ENCODE results near the gene TNPO1.
"Not testable (repeated sequence)": the region's sequence is repeated elsewhere in the genome, so short reads cannot be mapped to it uniquely, and the experiment has no call there.

The TNPO1 gene

GRCh38 chr5:72790186-72790585, 26.3 kb upstream of the TNPO1 start:
- no peak overlapping the region for H3K27ac ChIP-seq (ENCODE audit: low read depth in 2 of 2, low read length in 2 of 2)

GRCh38 chr5:72792662-72793061, 23.8 kb upstream of the TNPO1 start:
- H3K27ac ChIP-seq (ENCODE audit: low read depth in 2 of 2, low read length in 2 of 2); H3K27me3 ChIP-seq (ENCODE audit: control insufficient read depth in 2 of 2, insufficient read depth in 2 of 2, low read length in 2 of 2); H3K4me3 ChIP-seq (ENCODE audit: low read length in 2 of 2); H3K36me3 ChIP-seq (ENCODE audit: control insufficient read depth in 2 of 2, insufficient read depth in 2 of 2, low read length in 2 of 2); H3K4me1 ChIP-seq (ENCODE audit: control insufficient read depth in 2 of 2, insufficient read depth in 2 of 2, low read length in 2 of 2); H3K9ac ChIP-seq (ENCODE audit: low read depth in 1 of 2, low read length in 2 of 2); H3K9me3 ChIP-seq (ENCODE audit: control insufficient read depth in 2 of 2, low read length in 2 of 2): not testable (repeated sequence)

More at GRCh38 chr5:72790186-72790585, 26.3 kb upstream of the TNPO1 start:
- no peaks in the 10 kb centered on the region for H3K9me3 ChIP-seq (ENCODE audit: control insufficient read depth in 2 of 2, low read length in 2 of 2)
- no peaks in the 10 kb centered on the region for H3K36me3 ChIP-seq (ENCODE audit: control insufficient read depth in 2 of 2, insufficient read depth in 2 of 2, low read length in 2 of 2)
- H3K9ac ChIP-seq (ENCODE audit: low read depth in 1 of 2, low read length in 2 of 2) = no peak overlapping the region
- no peaks in the 10 kb centered on the region for H3K27me3 ChIP-seq (ENCODE audit: control insufficient read depth in 2 of 2, insufficient read depth in 2 of 2, low read length in 2 of 2)
- peaks cover 0 to 4% of the 10 kb centered on the region in 2 donors for H3K4me1 ChIP-seq (ENCODE audit: control insufficient read depth in 2 of 2, insufficient read depth in 2 of 2, low read length in 2 of 2)
- no peak overlapping the region for H3K4me3 ChIP-seq (ENCODE audit: low read length in 2 of 2)

DNA sequence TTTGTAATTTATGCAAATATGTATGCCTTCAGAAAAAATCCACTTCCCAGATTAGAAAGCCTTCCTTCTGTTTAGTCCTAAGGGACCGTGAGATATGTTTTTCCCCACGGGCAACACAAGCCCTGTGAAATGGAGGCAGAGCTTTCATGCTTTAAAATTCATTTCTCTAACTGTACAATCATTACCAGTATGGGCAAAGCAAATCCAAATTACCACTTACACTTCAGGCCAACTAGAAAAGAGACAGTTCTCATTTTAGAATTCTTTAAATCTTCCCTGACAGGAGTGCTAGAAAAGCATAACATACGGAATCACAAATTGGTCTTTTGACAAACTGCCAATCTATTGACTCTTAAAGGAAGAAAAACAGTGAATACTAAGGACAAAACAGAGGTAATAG, 20.5 kb upstream of the TNPO1 start:
- no peak overlapping the region for H3K27ac ChIP-seq (ENCODE audit: low read depth in 2 of 2, low read length in 2 of 2)
- H3K4me1 ChIP-seq (ENCODE audit: control insufficient read depth in 2 of 2, insufficient read depth in 2 of 2, low read length in 2 of 2) = no peaks in the 10 kb centered on the region
- no peak overlapping the region for H3K9ac ChIP-seq (ENCODE audit: low read depth in 1 of 2, low read length in 2 of 2)
- no peaks in the 10 kb centered on the region for H3K9me3 ChIP-seq (ENCODE audit: control insufficient read depth in 2 of 2, low read length in 2 of 2)
- H3K4me3 ChIP-seq (ENCODE audit: low read length in 2 of 2) = no peak overlapping the region
- no peaks in the 10 kb centered on the region for H3K36me3 ChIP-seq (ENCODE audit: control insufficient read depth in 2 of 2, insufficient read depth in 2 of 2, low read length in 2 of 2)
- H3K27me3 ChIP-seq (ENCODE audit: control insufficient read depth in 2 of 2, insufficient read depth in 2 of 2, low read length in 2 of 2) = no peaks in the 10 kb centered on the region

DNA sequence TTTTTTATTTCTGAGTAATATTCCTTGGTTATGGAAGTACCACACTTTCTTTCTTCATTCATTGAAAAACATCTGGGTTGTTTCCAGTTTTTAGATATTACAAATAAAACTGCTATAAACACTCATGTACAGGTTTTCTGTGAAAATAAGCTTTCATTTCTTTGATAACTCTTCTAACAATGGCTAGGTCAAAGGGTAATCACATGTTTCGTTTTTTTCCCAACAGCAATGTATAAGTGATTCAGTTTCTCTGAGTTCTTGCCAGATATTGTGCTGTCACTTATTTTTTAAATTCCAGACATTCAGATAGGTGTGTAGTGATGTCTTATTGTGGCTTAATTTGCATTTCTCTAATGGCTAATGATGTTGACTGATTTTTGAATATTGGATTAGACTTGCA, 16.7 kb upstream of the TNPO1 start:
- no peaks in the 10 kb centered on the region for H3K9me3 ChIP-seq (ENCODE audit: control insufficient read depth in 2 of 2, low read length in 2 of 2)
- no peak overlapping the region for H3K27ac ChIP-seq (ENCODE audit: low read depth in 2 of 2, low read length in 2 of 2)
- H3K9ac ChIP-seq (ENCODE audit: low read depth in 1 of 2, low read length in 2 of 2) = no peak overlapping the region
- H3K36me3 ChIP-seq (ENCODE audit: control insufficient read depth in 2 of 2, insufficient read depth in 2 of 2, low read length in 2 of 2) = no peaks in the 10 kb centered on the region
- no peak overlapping the region for H3K4me3 ChIP-seq (ENCODE audit: low read length in 2 of 2)
- no peaks in the 10 kb centered on the region for H3K4me1 ChIP-seq (ENCODE audit: control insufficient read depth in 2 of 2, insufficient read depth in 2 of 2, low read length in 2 of 2)
- H3K27me3 ChIP-seq (ENCODE audit: control insufficient read depth in 2 of 2, insufficient read depth in 2 of 2, low read length in 2 of 2) = no peaks in the 10 kb centered on the region

- H3K36me3 ChIP-seq (ENCODE audit: control insufficient read depth in 2 of 2, insufficient read depth in 2 of 2, low read length in 2 of 2); H3K27ac ChIP-seq (ENCODE audit: low read depth in 2 of 2, low read length in 2 of 2); H3K4me1 ChIP-seq (ENCODE audit: control insufficient read depth in 2 of 2, insufficient read depth in 2 of 2, low read length in 2 of 2); H3K27me3 ChIP-seq (ENCODE audit: control insufficient read depth in 2 of 2, insufficient read depth in 2 of 2, low read length in 2 of 2); H3K9me3 ChIP-seq (ENCODE audit: control insufficient read depth in 2 of 2, low read length in 2 of 2); H3K9ac ChIP-seq (ENCODE audit: low read depth in 1 of 2, low read length in 2 of 2); H3K4me3 ChIP-seq (ENCODE audit: low read length in 2 of 2): not testable (repeated sequence)
Measured at GRCh38 chr5:72808637-72809036, 7.8 kb upstream of the TNPO1 start.

- H3K4me1 ChIP-seq (ENCODE audit: control insufficient read depth in 2 of 2, insufficient read depth in 2 of 2, low read length in 2 of 2) = no peaks in the 10 kb centered on the region
Measured at GRCh38 chr5:72811849-72812248, 4.6 kb upstream of the TNPO1 start.

DNA sequence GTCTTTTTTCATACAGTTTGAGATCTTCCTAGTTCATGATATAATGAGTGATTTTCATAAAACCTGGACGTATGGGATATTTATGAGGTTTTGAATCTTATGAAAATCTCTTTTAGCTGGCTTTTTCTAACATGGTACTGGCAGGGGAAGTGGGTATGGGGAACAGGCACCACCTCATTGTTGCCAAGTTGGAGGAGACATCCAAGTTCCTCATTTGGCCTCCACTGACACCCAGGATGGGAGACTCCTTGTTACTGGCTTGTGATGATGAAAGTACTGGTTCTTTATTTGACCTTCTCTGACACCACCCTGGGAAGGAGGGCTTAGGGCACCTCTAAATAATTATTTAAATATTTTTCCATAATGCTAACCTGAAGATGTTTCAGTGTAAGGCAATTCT, 4.0 kb upstream of the TNPO1 start:
- Histone ChIP-seq H3K9me3 (ENCODE audit: control insufficient read depth in 2 of 2, low read length in 2 of 2) (no peaks in the 10 kb centered on the region), H3K36me3 (ENCODE audit: control insufficient read depth in 2 of 2, insufficient read depth in 2 of 2, low read length in 2 of 2) (no peaks in the 10 kb centered on the region), H3K4me3 (ENCODE audit: low read length in 2 of 2) (no peak overlapping the region), H3K27me3 (ENCODE audit: control insufficient read depth in 2 of 2, insufficient read depth in 2 of 2, low read length in 2 of 2) (no peaks in the 10 kb centered on the region), H3K9ac (ENCODE audit: low read depth in 1 of 2, low read length in 2 of 2) (no peak overlapping the region), H3K4me1 (ENCODE audit: control insufficient read depth in 2 of 2, insufficient read depth in 2 of 2, low read length in 2 of 2) (no peaks in the 10 kb centered on the region), H3K27ac (ENCODE audit: low read depth in 2 of 2, low read length in 2 of 2) (no peak overlapping the region)

More at GRCh38 chr5:72811849-72812248, 4.6 kb upstream of the TNPO1 start:
- H3K9ac ChIP-seq (ENCODE audit: low read depth in 1 of 2, low read length in 2 of 2) = no peak overlapping the region
- no peaks in the 10 kb centered on the region for H3K9me3 ChIP-seq (ENCODE audit: control insufficient read depth in 2 of 2, low read length in 2 of 2)
- H3K27ac ChIP-seq (ENCODE audit: low read depth in 2 of 2, low read length in 2 of 2) = no peak overlapping the region
- no peaks in the 10 kb centered on the region for H3K27me3 ChIP-seq (ENCODE audit: control insufficient read depth in 2 of 2, insufficient read depth in 2 of 2, low read length in 2 of 2)
- no peak overlapping the region for H3K4me3 ChIP-seq (ENCODE audit: low read length in 2 of 2)
- no peaks in the 10 kb centered on the region for H3K36me3 ChIP-seq (ENCODE audit: control insufficient read depth in 2 of 2, insufficient read depth in 2 of 2, low read length in 2 of 2)

- Histone ChIP-seq H3K36me3 (ENCODE audit: control insufficient read depth in 2 of 2, insufficient read depth in 2 of 2, low read length in 2 of 2) (no peaks in the 10 kb centered on the region), H3K4me1 (ENCODE audit: control insufficient read depth in 2 of 2, insufficient read depth in 2 of 2, low read length in 2 of 2) (peaks cover 0 to 10% of the 10 kb centered on the region in 2 donors), H3K27me3 (ENCODE audit: control insufficient read depth in 2 of 2, insufficient read depth in 2 of 2, low read length in 2 of 2) (no peaks in the 10 kb centered on the region), H3K9me3 (ENCODE audit: control insufficient read depth in 2 of 2, low read length in 2 of 2) (no peaks in the 10 kb centered on the region), H3K27ac (ENCODE audit: low read depth in 2 of 2, low read length in 2 of 2) (no peak overlapping the region), H3K4me3 (ENCODE audit: low read length in 2 of 2) (no peak overlapping the region), H3K9ac (ENCODE audit: low read depth in 1 of 2, low read length in 2 of 2) (no peak overlapping the region)
Measured at GRCh38 chr5:72814104-72814503, 2.4 kb upstream of the TNPO1 start.

- no peaks in the 10 kb centered on the region for H3K9me3 ChIP-seq (ENCODE audit: control insufficient read depth in 2 of 2, low read length in 2 of 2)
- no peak overlapping the region for H3K9ac ChIP-seq (ENCODE audit: low read depth in 1 of 2, low read length in 2 of 2)
- no peak overlapping the region for H3K4me3 ChIP-seq (ENCODE audit: low read length in 2 of 2)
- H3K4me1 ChIP-seq (ENCODE audit: control insufficient read depth in 2 of 2, insufficient read depth in 2 of 2, low read length in 2 of 2) = peaks cover 0 to 10% of the 10 kb centered on the region in 2 donors
- H3K27me3 ChIP-seq (ENCODE audit: control insufficient read depth in 2 of 2, insufficient read depth in 2 of 2, low read length in 2 of 2) = no peaks in the 10 kb centered on the region
- no peak overlapping the region for H3K27ac ChIP-seq (ENCODE audit: low read depth in 2 of 2, low read length in 2 of 2)
- H3K36me3 ChIP-seq (ENCODE audit: control insufficient read depth in 2 of 2, insufficient read depth in 2 of 2, low read length in 2 of 2) = no peaks in the 10 kb centered on the region
Measured at GRCh38 chr5:72814864-72815263, 1.6 kb upstream of the TNPO1 start.

DNA sequence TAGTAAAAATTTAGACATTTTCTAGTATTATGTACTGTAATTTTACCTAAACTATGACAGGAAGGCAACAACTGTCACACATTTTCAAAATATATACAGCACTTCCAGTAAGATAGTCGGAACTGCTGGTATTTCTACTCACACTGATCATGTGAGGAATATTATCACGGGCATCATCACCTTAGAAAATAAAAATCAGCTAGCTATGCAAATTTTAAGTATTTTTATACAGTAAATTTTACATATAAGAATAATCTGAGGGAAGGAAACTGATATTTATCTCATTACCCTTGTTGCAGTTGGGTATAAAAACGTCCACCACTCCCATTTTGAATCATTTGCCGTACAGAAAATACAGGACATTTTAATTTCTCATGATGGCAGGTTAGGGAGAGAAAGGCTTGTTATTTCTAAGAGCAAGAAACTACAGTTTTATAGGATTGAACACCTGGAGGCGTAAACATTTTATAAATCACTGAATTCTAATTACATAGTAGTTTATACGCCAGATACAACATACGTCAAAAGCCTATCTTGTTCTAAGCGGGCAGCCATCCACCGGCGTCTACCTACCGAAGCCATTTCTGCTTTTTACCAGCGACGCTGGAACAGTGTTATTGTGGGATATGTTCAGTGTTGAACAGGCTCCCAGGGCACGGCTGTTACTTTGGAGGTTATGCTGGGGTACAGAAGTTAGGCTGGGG, 729 bp upstream of the TNPO1 start:
- no peaks in the 10 kb centered on the region for H3K27me3 ChIP-seq (ENCODE audit: control insufficient read depth in 2 of 2, insufficient read depth in 2 of 2, low read length in 2 of 2)
- no peaks in the 10 kb centered on the region for H3K36me3 ChIP-seq (ENCODE audit: control insufficient read depth in 2 of 2, insufficient read depth in 2 of 2, low read length in 2 of 2)
- H3K4me3 ChIP-seq (ENCODE audit: low read length in 2 of 2) = peak overlapping the region; percentile 86 to 92
- H3K4me1 ChIP-seq (ENCODE audit: control insufficient read depth in 2 of 2, insufficient read depth in 2 of 2, low read length in 2 of 2) = peaks cover 0 to 10% of the 10 kb centered on the region in 2 donors
- H3K9me3 ChIP-seq (ENCODE audit: control insufficient read depth in 2 of 2, low read length in 2 of 2) = no peaks in the 10 kb centered on the region
- H3K27ac ChIP-seq (ENCODE audit: low read depth in 2 of 2, low read length in 2 of 2) = peak overlapping the region; percentile 91 to 96
- H3K9ac ChIP-seq (ENCODE audit: low read depth in 1 of 2, low read length in 2 of 2) = peak overlapping the region; percentile 79 to 85
